Neural progenitor cell (in vitro differentiated cells): ENCODE results near the gene KLHL36. TPM values are rescaled to one million over a fixed set of nuclear protein-coding genes. Genes with fewer than 3 reads are reported as not detected.

ENCODE experiments used
- DNase-seq: peaks from one replicate; pipeline ENCODE4 v3.0.0-alpha.2; 2016; ENCODE audit warnings: low spot score
- H2AFZ ChIP-seq: fragments of 200-600 bp; sonication (generic); replicated peaks from 2 replicates; pipeline ENCODE4 v1.6.1; 2016; ENCODE audit warnings: antibody characterized with exemption
- H3F3A ChIP-seq: fragments of 200-600 bp; sonication (generic); 2 replicates; pipeline ENCODE4 v1.6.1; 2016; ENCODE audit warnings: antibody characterized with exemption, low read depth
- H3K27ac ChIP-seq: fragments of 200-600 bp; sonication (generic); 2 replicates; pipeline ENCODE4 v1.5.1; 2016; ENCODE audit warnings: mild to moderate bottlenecking
- H3K27me3 ChIP-seq: fragments of 200-600 bp; sonication (generic); 2 replicates; pipeline ENCODE4 v1.6.1; 2016; ENCODE audit warnings: mild to moderate bottlenecking, moderate library complexity
- H3K36me3 ChIP-seq: fragments of 200-600 bp; sonication (generic); 2 replicates; pipeline ENCODE4 v1.5.1; 2016
- H3K4me1 ChIP-seq: fragments of 200-600 bp; sonication (generic); 2 replicates; pipeline ENCODE4 v1.6.1; 2016; ENCODE audit warnings: mixed run types
- H3K4me2 ChIP-seq: fragments of 200-600 bp; sonication (generic); 2 replicates; pipeline ENCODE4 v1.6.1; 2016
- H3K4me3 ChIP-seq: fragments of 200-600 bp; sonication (generic); 2 replicates; pipeline ENCODE4 v1.5.1; 2016
- H3K79me2 ChIP-seq: fragments of 200-600 bp; sonication (generic); 2 replicates; pipeline ENCODE4 v1.6.1; 2016; ENCODE audit warnings: low read depth
- H3K9ac ChIP-seq: fragments of 200-600 bp; sonication (generic); 2 replicates; pipeline ENCODE4 v1.6.1; 2016
- H3K9me3 ChIP-seq: fragments of 200-600 bp; sonication (generic); 2 replicates; pipeline ENCODE4 v1.5.1; 2016; ENCODE audit warnings: low read depth
- H4K20me1 ChIP-seq: fragments of 200-600 bp; sonication (generic); 2 replicates; pipeline ENCODE4 v1.6.1; 2016; ENCODE audit warnings: low read depth
- H3K27ac Mint-ChIP-seq: 3 replicates; pipeline ENCODE4 v1.8.0; 2021; ENCODE audit warnings: mixed read lengths
- H3K27me3 Mint-ChIP-seq: 2 replicates; pipeline ENCODE4 v1.8.0; 2022; ENCODE audit warnings: low read depth, mild to moderate bottlenecking, inconsistent platforms, moderate library complexity, mixed read lengths; ENCODE audit not compliant: insufficient read depth
- H3K36me3 Mint-ChIP-seq: 3 replicates; pipeline ENCODE4 v1.8.0; 2021; ENCODE audit warnings: mixed read lengths
- H3K4me1 Mint-ChIP-seq: 3 replicates; pipeline ENCODE4 v1.8.0; 2021; ENCODE audit warnings: mixed read lengths
- H3K4me3 Mint-ChIP-seq: 3 replicates; pipeline ENCODE4 v1.8.0; 2021; ENCODE audit warnings: mild to moderate bottlenecking, moderate library complexity, mixed read lengths
- H3K9me3 Mint-ChIP-seq: 3 replicates; pipeline ENCODE4 v1.8.0; 2020; ENCODE audit warnings: mixed read lengths
- CTCF ChIP-seq: fragments of 200-600 bp; sonication (generic); IDR thresholded peaks from 2 replicates; pipeline ENCODE4 v1.5.1; 2017; ENCODE audit warnings: antibody characterized with exemption, mild to moderate bottlenecking
- EZH2 ChIP-seq: fragments of 200-600 bp; sonication (generic); IDR thresholded peaks from 2 replicates; pipeline ENCODE4 v1.6.1; 2017; ENCODE audit warnings: antibody characterized with exemption, mild to moderate bottlenecking, moderate library complexity
- EZH2phosphoT487 ChIP-seq: fragments of 200-600 bp; sonication (generic); IDR thresholded peaks from 2 replicates; pipeline ENCODE4 v1.6.1; 2017; ENCODE audit warnings: antibody characterized with exemption
- total RNA-seq: library from RNA; depleted of rRNA; stranded (reverse); fragments of >200 nt; gene quantifications from 2 replicates; pipeline ENCODE4 v1.2.3, GENCODE V29; 2015; ENCODE audit warnings: low replicate concordance

KLHL36 gene
- total RNA-seq, 1 donor from 2014 or later, result 15.9 TPM

- TF ChIP-seq EZH2 (no peak), CTCF (no peak), EZH2phosphoT487 (no peak)
- no peak overlapping the region for H3K27ac ChIP-seq
- H3F3A ChIP-seq, result peaks cover 10% of the 10 kb centered on the region
- peak overlapping the region; percentile 74 for H3K9ac ChIP-seq
- DNase-seq, result no peak
- peak overlapping the region; percentile 96 for H2AFZ ChIP-seq
- peak overlapping the region; percentile 98 for H3K4me2 ChIP-seq
- H3K4me1 ChIP-seq, result peaks cover 19% of the 10 kb centered on the region
- H3K36me3 ChIP-seq, result no peaks in the 10 kb centered on the region
- no peaks in the 10 kb centered on the region for H3K9me3 ChIP-seq
- H3K27me3 Mint-ChIP-seq, result peaks cover 5% of the 10 kb centered on the region
- H3K79me2 ChIP-seq, result peaks cover 51% of the 10 kb centered on the region
- peaks cover 33% of the 10 kb centered on the region for H3K4me1 Mint-ChIP-seq
- H3K36me3 Mint-ChIP-seq, result peaks cover 2% of the 10 kb centered on the region
- peak overlapping the region; percentile 92 for H3K4me3 Mint-ChIP-seq
- peaks cover 38% of the 10 kb centered on the region for H4K20me1 ChIP-seq
- H3K27ac Mint-ChIP-seq, result peak overlapping the region; percentile 87
- H3K9me3 Mint-ChIP-seq, result no peaks in the 10 kb centered on the region
- no peaks in the 10 kb centered on the region for H3K27me3 ChIP-seq
- peak overlapping the region; percentile 76 for H3K4me3 ChIP-seq
Measured at GRCh38 chr16:84699147-84699711, 50.9 kb downstream of the KLHL36 start.

- Mint-ChIP-seq H3K4me3 (peak within 1 kb of the TSS; percentile 100), H3K36me3 (peaks cover 4% of the 10 kb centered on the region), H3K4me1 (peaks cover 39% of the 10 kb centered on the region), H3K27ac (peak within 1 kb of the TSS; percentile 97), H3K9me3 (no peaks in the 10 kb centered on the region), H3K27me3 (peaks cover 5% of the 10 kb centered on the region)
- H2AFZ ChIP-seq, result peak within 1 kb of the TSS; percentile 96
- peak within 1 kb of the TSS; percentile 93 for H3K9ac ChIP-seq
- peak within 1 kb of the TSS; percentile 76 for H3K4me3 ChIP-seq
- DNase-seq, result peak; percentile 95
- no peaks in the 10 kb centered on the region for H3K9me3 ChIP-seq
- no peaks in the 10 kb centered on the region for H3K36me3 ChIP-seq
- H4K20me1 ChIP-seq, result peaks cover 45% of the 10 kb centered on the region
- H3K79me2 ChIP-seq, result peaks cover 58% of the 10 kb centered on the region
- TF ChIP-seq CTCF (no peak), EZH2 (no peak), EZH2phosphoT487 (no peak)
- peak within 1 kb of the TSS; percentile 98 for H3K4me2 ChIP-seq
- H3F3A ChIP-seq, result peaks cover 10% of the 10 kb centered on the region
- H3K27ac ChIP-seq, result peak within 1 kb of the TSS; percentile 70
- H3K4me1 ChIP-seq, result peaks cover 16% of the 10 kb centered on the region
- H3K27me3 ChIP-seq, result no peaks in the 10 kb centered on the region
Measured at GRCh38 chr16:84699712-84700445, 51.6 kb downstream of the KLHL36 start, which contains the start of gene USP10. TSS of gene USP10 (plus strand) at chr16:84700000. CDS start at chr16:84700091, 91 bp downstream.

- H3K27ac Mint-ChIP-seq, result peak overlapping the region; percentile 97
- Histone ChIP-seq H3F3A (peaks cover 10% of the 10 kb centered on the region), H3K27me3 (no peaks in the 10 kb centered on the region), H2AFZ (no peak overlapping the region), H3K9ac (peak overlapping the region; percentile 93), H3K79me2 (peaks cover 66% of the 10 kb centered on the region), H4K20me1 (peaks cover 53% of the 10 kb centered on the region), H3K4me1 (peaks cover 16% of the 10 kb centered on the region), H3K36me3 (no peaks in the 10 kb centered on the region), H3K9me3 (no peaks in the 10 kb centered on the region), H3K27ac (no peak overlapping the region), H3K4me3 (peak overlapping the region; percentile 76), H3K4me2 (peak overlapping the region; percentile 88)
- peaks cover 5% of the 10 kb centered on the region for H3K27me3 Mint-ChIP-seq
- H3K4me1 Mint-ChIP-seq, result peaks cover 43% of the 10 kb centered on the region
- DNase-seq, result peak; percentile 70
- peaks cover 7% of the 10 kb centered on the region for H3K36me3 Mint-ChIP-seq
- peak overlapping the region; percentile 100 for H3K4me3 Mint-ChIP-seq
- no peak for TF ChIP-seq CTCF
- no peak for TF ChIP-seq EZH2
- no peak for TF ChIP-seq EZH2phosphoT487
- no peaks in the 10 kb centered on the region for H3K9me3 Mint-ChIP-seq
Measured at GRCh38 chr16:84700446-84701300, 52.4 kb downstream of the KLHL36 start.
